SK-N-SH (cell line): ENCODE results near the gene AHRR. TPM values are rescaled to one million over a fixed set of nuclear protein-coding genes. Genes with fewer than 3 reads are reported as not detected.

Experiments
- CTCF ChIA-PET: fragments of 300-600, 350-600 bp; formaldehyde crosslinking; extraction: SDS; loops from one replicate; lab custom pipeline; 2021; lab: Yijun Ruan, JAX
- POLR2A ChIA-PET: fragments of 350-600 bp; sonication (Branson Sonifier 250); formaldehyde crosslinking; extraction: SDS; loops from one replicate; lab custom pipeline; 2020; ENCODE audit warnings: antibody characterized with exemption, inconsistent platforms; lab: Yijun Ruan, JAX
- DNase-seq: peaks from one replicate; pipeline ENCODE4 v3.0.0; 2012
- H2AFZ ChIP-seq: fragments of 200-600 bp; sonication (generic); 2 replicates; pipeline ENCODE4 v1.8.1; 2016; ENCODE audit warnings: antibody characterized with exemption, mild to moderate bottlenecking, low read depth
- H3F3A ChIP-seq: fragments of 200-600 bp; sonication (generic); replicated peaks from 2 replicates; pipeline ENCODE3; 2016; ENCODE audit warnings: antibody characterized with exemption, mild to moderate bottlenecking; ENCODE audit not compliant: insufficient read depth
- H3K27ac ChIP-seq, 2 experiments: fragments of 200-500 bp in 1 of 2; fragments of 200-600 bp in 1 of 2; sonication (Bioruptor generic) in 1 of 2; sonication (generic), shearing (Covaris generic) in 1 of 2; 2 replicates each; pipeline versions ENCODE4 v1.5.1 to v1.6.1; 2014 to 2016; ENCODE audit warnings: low read depth in 2 of 2, inconsistent platforms in 1 of 2, low read length in 1 of 2, mild to moderate bottlenecking in 1 of 2, mixed read lengths in 1 of 2
- H3K27me3 ChIP-seq: fragments of 200-600 bp; sonication (generic), shearing (Covaris generic); 2 replicates; pipeline ENCODE4 v1.6.1; 2016; ENCODE audit warnings: mixed run types; ENCODE audit not compliant: insufficient read depth
- H3K36me3 ChIP-seq, 2 experiments: fragments of 200-500 bp in 1 of 2; fragments of 200-600 bp in 1 of 2; sonication (Bioruptor generic) in 1 of 2; sonication (generic) in 1 of 2; replicated peaks in 1 of 2; 2 replicates each; pipeline versions ENCODE3 to v1.5.1; 2014 to 2016; ENCODE audit warnings: low read length in 1 of 2, mild to moderate bottlenecking in 1 of 2; ENCODE audit not compliant: insufficient read depth in 2 of 2, control insufficient read depth in 1 of 2
- H3K4me1 ChIP-seq, 2 experiments: fragments of 200-500 bp in 1 of 2; fragments of 200-600 bp in 1 of 2; sonication (Bioruptor generic) in 1 of 2; sonication (generic), shearing (Covaris generic) in 1 of 2; 2 replicates each; pipeline versions ENCODE4 v1.5.1 to v1.6.1; 2014 to 2016; ENCODE audit warnings: low read depth in 1 of 2, low read length in 1 of 2, mixed run types in 1 of 2; ENCODE audit not compliant: insufficient read depth in 2 of 2, control insufficient read depth in 1 of 2
- H3K4me2 ChIP-seq: fragments of 200-600 bp; sonication (generic), shearing (Covaris generic); 2 replicates; pipeline ENCODE4 v1.6.1; 2017; ENCODE audit warnings: mixed run types
- H3K4me3 ChIP-seq, 2 experiments: fragments of 200-500 bp in 1 of 2; fragments of 200-600 bp in 1 of 2; sonication (Bioruptor generic) in 1 of 2; sonication (generic), shearing (Covaris generic) in 1 of 2; 2 replicates each; pipeline versions ENCODE4 v1.5.1 to v1.8.1; 2014 to 2016; ENCODE audit warnings: low read depth in 2 of 2, inconsistent platforms in 1 of 2, low read length in 1 of 2, mild to moderate bottlenecking in 1 of 2, mixed read lengths in 1 of 2, moderate library complexity in 1 of 2
- H3K79me2 ChIP-seq: fragments of 200-600 bp; sonication (generic); 2 replicates; pipeline ENCODE4 v1.8.1; 2017; ENCODE audit warnings: mild to moderate bottlenecking; ENCODE audit not compliant: insufficient read depth
- H3K9ac ChIP-seq: fragments of 200-600 bp; sonication (generic); 2 replicates; pipeline ENCODE4 v1.6.1; 2017; ENCODE audit warnings: mixed run types
- H3K9me2 ChIP-seq: fragments of 200-600 bp; sonication (generic); 2 replicates; pipeline ENCODE4 v1.6.1; 2017; ENCODE audit warnings: mixed run types
- H3K9me3 ChIP-seq: fragments of 200-600 bp; sonication (generic); 2 replicates; pipeline ENCODE4 v1.6.1; 2017; ENCODE audit warnings: mixed run types, mild to moderate bottlenecking, moderate library complexity
- H4K20me1 ChIP-seq: fragments of 200-600 bp; sonication (generic); 2 replicates; pipeline ENCODE4 v1.6.1; 2017; ENCODE audit warnings: mild to moderate bottlenecking, mixed run types; ENCODE audit not compliant: insufficient read depth
- CHD2 ChIP-seq: fragments of 150-350 bp; IDR thresholded peaks from 2 replicates; pipeline ENCODE4 v1.6.1; 2018; ENCODE audit warnings: low read length; ENCODE audit not compliant: partially characterized antibody
- ELF1 ChIP-seq: IDR thresholded peaks from 2 replicates; pipeline ENCODE4 v1.4.0; 2012
- EP300 ChIP-seq, 2 experiments: IDR thresholded peaks; 2 replicates each; pipeline versions ENCODE4 v1.4.0 to v1.6.1; 2012; ENCODE audit warnings: borderline replicate concordance in 1 of 2, low read depth in 1 of 2, low read length in 1 of 2
- EZH2phosphoT487 ChIP-seq: fragments of 200-600 bp; sonication (generic); IDR thresholded peaks from 2 replicates; pipeline ENCODE4 v1.6.1; 2017; ENCODE audit warnings: low read depth, mixed run types, mild to moderate bottlenecking, antibody characterized with exemption, moderate library complexity, borderline replicate concordance
- FOSL2 ChIP-seq: IDR thresholded peaks from 2 replicates; pipeline ENCODE4 v1.4.0; 2012; ENCODE audit warnings: low read depth, mild to moderate bottlenecking, moderate library complexity, borderline replicate concordance
- GABPA ChIP-seq: IDR thresholded peaks from 2 replicates; pipeline ENCODE4 v1.4.0; 2012; ENCODE audit warnings: low read depth, mild to moderate bottlenecking
- JUND ChIP-seq: IDR thresholded peaks from 2 replicates; pipeline ENCODE4 v1.4.0; 2012
- NFIC ChIP-seq: IDR thresholded peaks from 2 replicates; pipeline ENCODE4 v1.4.0; 2012; ENCODE audit warnings: borderline replicate concordance
- POLR2AphosphoS5 ChIP-seq: IDR thresholded peaks from 2 replicates; pipeline ENCODE4 v1.6.1; 2012; ENCODE audit warnings: low read depth, low read length
- RAD21 ChIP-seq: IDR thresholded peaks from 2 replicates; pipeline ENCODE4 v1.6.1; 2012; ENCODE audit warnings: mild to moderate bottlenecking, low read length
- RFX5 ChIP-seq: IDR thresholded peaks from 2 replicates; pipeline ENCODE4 v1.6.1; 2012; ENCODE audit warnings: mild to moderate bottlenecking, improper control_type of control experiment, low read length
- RXRA ChIP-seq: IDR thresholded peaks from 2 replicates; pipeline ENCODE4 v1.4.0; 2012; ENCODE audit warnings: low read depth, mild to moderate bottlenecking, borderline replicate concordance
- SIN3A ChIP-seq: IDR thresholded peaks from 2 replicates; pipeline ENCODE4 v1.6.1; 2012; ENCODE audit warnings: low read depth, mild to moderate bottlenecking, low read length, moderate library complexity, borderline replicate concordance
- YY1 ChIP-seq: IDR thresholded peaks from 2 replicates; pipeline ENCODE4 v1.4.0; 2012; ENCODE audit warnings: low read depth, mild to moderate bottlenecking
- WGBS: methylation state at CpG from one replicate; pipeline ENCODE4 v1.1.6; 2017; ENCODE audit warnings: low lambda C conversion rate; 5-methylcytosine and 5-hydroxymethylcytosine counted together
- polyA plus RNA-seq, 3 experiments: library from polyadenylated mRNA; depleted of rRNA; stranded (reverse); fragments of >200 nt; gene quantifications; 2 replicates each; pipeline ENCODE4 v1.2.3, GENCODE V29; 2012
- TF ChIP-seq, protein P1 (sequence below): IDR thresholded peaks from 2 replicates; pipeline ENCODE4 v1.4.0; 2012; ENCODE audit warnings: low read depth
- TF ChIP-seq, protein P2 (sequence below): IDR thresholded peaks from 2 replicates; pipeline ENCODE4 v1.4.0; 2012; ENCODE audit warnings: low read depth, borderline replicate concordance
- TF ChIP-seq, protein P3 (sequence below): IDR thresholded peaks from 2 replicates; pipeline ENCODE4 v1.4.0; 2012; ENCODE audit warnings: low read depth, borderline replicate concordance

AHRR gene
- polyA plus RNA-seq, 1 of the 3 experiments (the other 2 are of a cell fraction), result 0.71 TPM

DNA sequence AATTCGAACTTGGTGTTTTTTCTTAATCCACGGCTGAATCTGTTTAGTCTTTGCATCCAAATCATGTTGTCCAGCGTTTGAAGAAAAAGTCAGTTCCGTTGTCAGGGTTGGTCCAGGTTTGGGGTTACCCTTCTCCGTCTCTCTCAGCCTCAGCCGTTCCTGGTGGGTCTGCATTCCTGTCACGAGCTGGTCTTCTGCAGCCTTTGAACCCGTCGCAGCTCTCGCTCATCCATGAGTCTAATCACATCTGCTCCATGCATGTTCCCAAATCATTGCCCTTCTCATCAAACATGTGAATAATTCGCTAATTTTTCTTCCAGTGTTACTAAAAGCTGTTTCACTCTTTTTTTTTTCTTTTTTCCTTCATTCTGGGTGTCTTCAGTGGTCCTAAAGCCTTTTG lies 82.5 kb downstream of the AHRR start:
- ChIA-PET POLR2A (no interaction called here), CTCF (interaction anchor here (1.6 kb wide), 1 partner anchor 15 kb away, joined by 3 read pairs; no protein-coding TSS in a partner anchor)
- WGBS, result 74% methylated on average over 11 of the region's 11 CpGs
- no peaks in the 10 kb centered on the region for H3K36me3 ChIP-seq
- no peak overlapping the region for H3K9ac ChIP-seq
- TF ChIP-seq, protein P1, sequence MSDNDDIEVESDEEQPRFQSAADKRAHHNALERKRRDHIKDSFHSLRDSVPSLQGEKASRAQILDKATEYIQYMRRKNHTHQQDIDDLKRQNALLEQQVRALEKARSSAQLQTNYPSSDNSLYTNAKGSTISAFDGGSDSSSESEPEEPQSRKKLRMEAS, result no peak
- TF ChIP-seq EZH2phosphoT487 (no peak), RFX5 (no peak), EP300 (IDR thresholded peaks at IDR 0.05; ENCODE audit: borderline replicate concordance in 1 of 2, low read depth in 1 of 2, low read length in 1 of 2) (no peak), RXRA (no peak), POLR2AphosphoS5 (no peak), GABPA (no peak), FOSL2 (no peak), JUND (no peak), RAD21 (no peak), ELF1 (no peak), YY1 (no peak), CHD2 (no peak), SIN3A (no peak)
- TF ChIP-seq, protein P2, sequence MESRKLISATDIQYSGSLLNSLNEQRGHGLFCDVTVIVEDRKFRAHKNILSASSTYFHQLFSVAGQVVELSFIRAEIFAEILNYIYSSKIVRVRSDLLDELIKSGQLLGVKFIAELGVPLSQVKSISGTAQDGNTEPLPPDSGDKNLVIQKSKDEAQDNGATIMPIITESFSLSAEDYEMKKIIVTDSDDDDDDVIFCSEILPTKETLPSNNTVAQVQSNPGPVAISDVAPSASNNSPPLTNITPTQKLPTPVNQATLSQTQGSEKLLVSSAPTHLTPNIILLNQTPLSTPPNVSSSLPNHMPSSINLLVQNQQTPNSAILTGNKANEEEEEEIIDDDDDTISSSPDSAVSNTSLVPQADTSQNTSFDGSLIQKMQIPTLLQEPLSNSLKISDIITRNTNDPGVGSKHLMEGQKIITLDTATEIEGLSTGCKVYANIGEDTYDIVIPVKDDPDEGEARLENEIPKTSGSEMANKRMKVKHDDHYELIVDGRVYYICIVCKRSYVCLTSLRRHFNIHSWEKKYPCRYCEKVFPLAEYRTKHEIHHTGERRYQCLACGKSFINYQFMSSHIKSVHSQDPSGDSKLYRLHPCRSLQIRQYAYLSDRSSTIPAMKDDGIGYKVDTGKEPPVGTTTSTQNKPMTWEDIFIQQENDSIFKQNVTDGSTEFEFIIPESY, result no peak
- no peaks in the 10 kb centered on the region for H3K9me3 ChIP-seq
- H3K4me1 ChIP-seq, result peaks cover 0 to 4% of the 10 kb centered on the region in 2 experiments; a peak in 2 of 4 replicates
- no peaks in the 10 kb centered on the region; the same call in 1 of the 2 replicates for H3K27me3 ChIP-seq
- H3F3A ChIP-seq, result no peaks in the 10 kb centered on the region
- no peaks in the 10 kb centered on the region for H4K20me1 ChIP-seq
- H3K4me2 ChIP-seq, result no peak overlapping the region
- no peak overlapping the region for H3K4me3 ChIP-seq
- H2AFZ ChIP-seq, result no peak overlapping the region
- no peak overlapping the region for H3K27ac ChIP-seq
- no peaks in the 10 kb centered on the region for H3K79me2 ChIP-seq
- H3K9me2 ChIP-seq, result no peaks in the 10 kb centered on the region
- DNase-seq, result no peak

DNA sequence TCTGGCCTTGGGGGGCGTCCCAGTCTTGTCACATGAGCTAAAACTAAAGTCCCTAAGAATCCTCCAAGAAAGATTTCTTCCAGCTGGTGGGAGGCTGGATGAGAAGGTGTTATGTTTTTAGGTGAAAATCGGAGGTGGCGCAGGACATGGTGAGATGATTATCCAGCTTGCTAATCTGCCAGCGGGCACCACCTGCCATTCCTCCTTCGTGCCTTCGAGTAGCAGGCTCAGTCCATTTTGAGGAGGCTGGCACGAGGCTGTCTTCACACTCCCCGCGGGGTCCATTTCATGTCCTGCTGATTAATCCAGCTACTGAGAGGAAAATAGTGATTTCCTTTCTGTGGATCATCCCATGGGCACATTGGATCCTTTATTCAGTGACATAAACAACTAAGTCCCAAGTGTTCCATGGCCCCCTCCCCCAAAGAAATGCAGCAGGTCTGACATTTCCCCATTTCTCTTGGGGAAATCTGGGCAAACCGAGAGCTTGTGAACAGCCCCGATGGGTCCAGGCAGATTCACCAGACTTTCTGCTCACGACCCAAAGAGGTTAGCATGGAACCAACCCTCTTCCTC lies 83.2 kb downstream of the AHRR start:
- no peaks in the 10 kb centered on the region for H3K9me3 ChIP-seq
- no peak overlapping the region for H3K4me2 ChIP-seq
- H2AFZ ChIP-seq, result no peak overlapping the region
- H3K9ac ChIP-seq, result no peak overlapping the region
- no peaks in the 10 kb centered on the region for H4K20me1 ChIP-seq
- ChIA-PET CTCF (interaction anchor here (0.6 to 1.6 kb wide), 3 partner anchors 16 to 383 kb away, joined by 3 to 5 read pairs (median 3); no protein-coding TSS in a partner anchor), POLR2A (no interaction called here)
- H3K4me3 ChIP-seq, result no peak overlapping the region
- no peaks in the 10 kb centered on the region for H3K9me2 ChIP-seq
- no peak overlapping the region for H3K27ac ChIP-seq
- no peaks in the 10 kb centered on the region for H3F3A ChIP-seq
- TF ChIP-seq, protein P1, result no peak
- TF ChIP-seq NFIC (no peak), GABPA (no peak)
- TF ChIP-seq, protein P3, sequence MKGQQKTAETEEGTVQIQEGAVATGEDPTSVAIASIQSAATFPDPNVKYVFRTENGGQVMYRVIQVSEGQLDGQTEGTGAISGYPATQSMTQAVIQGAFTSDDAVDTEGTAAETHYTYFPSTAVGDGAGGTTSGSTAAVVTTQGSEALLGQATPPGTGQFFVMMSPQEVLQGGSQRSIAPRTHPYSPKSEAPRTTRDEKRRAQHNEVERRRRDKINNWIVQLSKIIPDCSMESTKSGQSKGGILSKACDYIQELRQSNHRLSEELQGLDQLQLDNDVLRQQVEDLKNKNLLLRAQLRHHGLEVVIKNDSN, result no peak
- WGBS, result 64% methylated on average over 9 of the region's 12 CpGs
- H3K27me3 ChIP-seq, result no peaks in the 10 kb centered on the region; the same call in 1 of the 2 replicates
- H3K4me1 ChIP-seq, result peaks cover 0 to 4% of the 10 kb centered on the region in 2 experiments; a peak in 2 of 4 replicates
- DNase-seq, result no peak
- no peaks in the 10 kb centered on the region for H3K36me3 ChIP-seq
- no peaks in the 10 kb centered on the region for H3K79me2 ChIP-seq
